Myometrial cell (primary cell): ENCODE measurements around the gene PCDH8. TPM values are rescaled to one million over a fixed set of nuclear protein-coding genes. Genes with fewer than 3 reads are reported as not detected.

Experiments
- total RNA-seq: library from RNA; depleted of rRNA; stranded (reverse); fragments of >200 nt; gene quantifications from 2 replicates; pipeline ENCODE4 v1.2.3, GENCODE V29; 2015

Gene PCDH8
- total RNA-seq: not detected in 2 replicates

GRCh38 chr13:52848455-52849195 is at the start of gene PCDH8:
Gene PCDH8, minus strand, starts transcription at chr13:52848640. Its CDS starts 204 bp downstream, at chr13:52848436.

Other genes starting within 250 kb of the PCDH8 start
- 0.89 and 1.2 TPM in 2 replicates for gene HNRNPA1L2, start 206.2 kb downstream of the PCDH8 start, total RNA-seq
- gene SUGT1, start 195.8 kb downstream of the PCDH8 start, total RNA-seq: 44.7 and 51.4 TPM in 2 replicates
- gene CNMD, start 108.8 kb downstream of the PCDH8 start, total RNA-seq: not detected in 2 replicates
- not detected in 2 replicates for gene OLFM4, start 180.2 kb upstream of the PCDH8 start, total RNA-seq